HEK293 (cell line): ENCODE results near the gene SLC12A4.

Experiments
- CTCF ChIA-PET: fragments of 350-600 bp; formaldehyde crosslinking; extraction: SDS; loops from one replicate; lab custom pipeline; 2021; ENCODE audit warnings: antibody characterized with exemption; lab: Yijun Ruan, JAX
- POLR2A ChIA-PET: fragments of 300-600 bp; formaldehyde crosslinking; extraction: SDS; loops from one replicate; lab custom pipeline; 2020; ENCODE audit warnings: antibody characterized with exemption, inconsistent platforms; lab: Yijun Ruan, JAX
- H3K27ac ChIP-seq: fragments of 200-500 bp; sonication (Bioruptor generic); 2 replicates; pipeline ENCODE4 v1.5.1; 2014; ENCODE audit warnings: low read depth, low read length, control low read depth, inconsistent platforms; ENCODE audit errors: extremely low read depth
- H3K36me3 ChIP-seq, 2 experiments: fragments of 200-500 bp in 1 of 2; sonication (Bioruptor generic) in 1 of 2; 1 replicate in 1 of 2; 2 replicates in 1 of 2; pipeline ENCODE4 v1.5.1; 2014 to 2017; ENCODE audit warnings: inconsistent platforms in 2 of 2, low read length in 2 of 2; ENCODE audit not compliant: control insufficient read depth in 2 of 2, insufficient read depth in 1 of 2
- H3K4me1 ChIP-seq: fragments of 200-500 bp; sonication (Bioruptor generic); 2 replicates; pipeline ENCODE4 v1.5.1; 2014; ENCODE audit warnings: mild to moderate bottlenecking, low read length, inconsistent platforms; ENCODE audit not compliant: control insufficient read depth, insufficient read depth
- H3K4me3 ChIP-seq: 2 replicates; pipeline ENCODE4 v1.5.1; 2011; ENCODE audit warnings: low read depth, mild to moderate bottlenecking, control low read depth, low read length, moderate library complexity
- H3K9me3 ChIP-seq: fragments of 200-500 bp; sonication (Bioruptor generic); 2 replicates; pipeline ENCODE4 v1.5.1; 2014; ENCODE audit warnings: low read depth, low read length, inconsistent platforms; ENCODE audit not compliant: control insufficient read depth, insufficient read depth
- KLF7 ChIP-seq: fragments of 450-650 bp; formaldehyde crosslinking; IDR thresholded peaks from 2 replicates; pipeline ENCODE4 v1.5.1; 2016; ENCODE audit warnings: missing biosample characterization, missing genetic modification characterization, borderline replicate concordance
- MEIS1 ChIP-seq: sonication (generic); formaldehyde crosslinking; IDR thresholded peaks from 2 replicates; pipeline ENCODE4 v1.8.1; 2022; ENCODE audit warnings: missing genetic modification reagents, mild to moderate bottlenecking, borderline replicate concordance
- REPIN1 ChIP-seq: fragments of 450-650 bp; formaldehyde crosslinking; IDR thresholded peaks from 2 replicates; pipeline ENCODE4 v1.5.1; 2017; ENCODE audit warnings: missing biosample characterization, missing genetic modification characterization, low read depth
- ZBTB21 ChIP-seq: fragments of 450-650 bp; formaldehyde crosslinking; IDR thresholded peaks from 2 replicates; pipeline ENCODE4 v1.5.1; 2017; ENCODE audit warnings: missing biosample characterization, missing genetic modification characterization
- ZNF274 ChIP-seq, 2 experiments: fragments of 200-500 bp in 1 of 2; fragments of 450-650 bp in 1 of 2; sonication (Bioruptor generic) in 1 of 2; formaldehyde crosslinking in 1 of 2; IDR thresholded peaks; 2 replicates each; pipeline versions ENCODE4 v1.5.1 to v1.6.1; 2014 to 2016; ENCODE audit warnings: borderline replicate concordance in 1 of 2, inconsistent platforms in 1 of 2, low read length in 1 of 2, missing biosample characterization in 1 of 2, missing genetic modification characterization in 1 of 2
- ZNF350 ChIP-seq: fragments of 450-650 bp; formaldehyde crosslinking; IDR thresholded peaks from 2 replicates; pipeline ENCODE4 v1.5.0; 2017; ENCODE audit warnings: missing biosample characterization, mild to moderate bottlenecking, missing genetic modification characterization
- ZNF423 ChIP-seq: fragments of 450-650 bp; formaldehyde crosslinking; IDR thresholded peaks from 2 replicates; pipeline ENCODE4 v1.5.1; 2016; ENCODE audit warnings: missing biosample characterization, missing genetic modification characterization
- ZNF501 ChIP-seq: fragments of 450-650 bp; formaldehyde crosslinking; IDR thresholded peaks from 2 replicates; pipeline ENCODE4 v1.5.1; 2016; ENCODE audit warnings: missing biosample characterization, missing genetic modification characterization
- ZNF558 ChIP-seq: fragments of 450-650 bp; formaldehyde crosslinking; IDR thresholded peaks from 2 replicates; pipeline ENCODE4 v1.5.1; 2016; ENCODE audit warnings: missing biosample characterization, missing genetic modification characterization
- ZNF629 ChIP-seq: fragments of 450-650 bp; formaldehyde crosslinking; IDR thresholded peaks from 2 replicates; pipeline ENCODE4 v1.5.1; 2017; ENCODE audit warnings: missing biosample characterization, missing genetic modification characterization
- ZNF776 ChIP-seq: fragments of 450-650 bp; formaldehyde crosslinking; IDR thresholded peaks from 2 replicates; pipeline ENCODE4 v1.5.0; 2017; ENCODE audit warnings: missing biosample characterization, missing genetic modification characterization, borderline replicate concordance
- ZSCAN30 ChIP-seq: fragments of 450-650 bp; IDR thresholded peaks from 2 replicates; pipeline ENCODE4 v1.5.1; 2018; ENCODE audit warnings: missing biosample characterization, mild to moderate bottlenecking, missing genetic modification characterization, moderate library complexity
- TF ChIP-seq, protein P1 (sequence below): fragments of 450-650 bp; formaldehyde crosslinking; IDR thresholded peaks from 2 replicates; pipeline ENCODE4 v1.5.1; 2016; ENCODE audit warnings: missing biosample characterization, missing genetic modification characterization
- TF ChIP-seq, protein P2 (sequence below): fragments of 450-650 bp; formaldehyde crosslinking; IDR thresholded peaks from 2 replicates; pipeline ENCODE4 v1.5.1; 2017; ENCODE audit warnings: missing biosample characterization, missing genetic modification characterization
- TF ChIP-seq, protein P3 (sequence below): fragments of 450-650 bp; formaldehyde crosslinking; IDR thresholded peaks from 2 replicates; pipeline ENCODE4 v1.5.1; 2016; ENCODE audit warnings: missing biosample characterization, missing genetic modification characterization
- TF ChIP-seq, protein P4 (sequence below): fragments of 450-650 bp; formaldehyde crosslinking; IDR thresholded peaks from 2 replicates; pipeline ENCODE4 v1.5.1; 2016; ENCODE audit warnings: missing biosample characterization, missing genetic modification characterization
- TF ChIP-seq, protein P5 (sequence below): fragments of 450-650 bp; formaldehyde crosslinking; IDR thresholded peaks from 2 replicates; pipeline ENCODE4 v1.5.1; 2016; ENCODE audit warnings: missing biosample characterization, missing genetic modification characterization
- TF ChIP-seq, protein P6 (sequence below): fragments of 450-650 bp; formaldehyde crosslinking; IDR thresholded peaks from 2 replicates; pipeline ENCODE4; 2016; ENCODE audit warnings: missing biosample characterization, missing genetic modification characterization
- TF ChIP-seq, protein P7 (sequence below): fragments of 450-650 bp; IDR thresholded peaks from 2 replicates; pipeline ENCODE4 v1.5.1; 2018; ENCODE audit warnings: missing biosample characterization, mild to moderate bottlenecking, missing genetic modification characterization

The SLC12A4 gene

DNA sequence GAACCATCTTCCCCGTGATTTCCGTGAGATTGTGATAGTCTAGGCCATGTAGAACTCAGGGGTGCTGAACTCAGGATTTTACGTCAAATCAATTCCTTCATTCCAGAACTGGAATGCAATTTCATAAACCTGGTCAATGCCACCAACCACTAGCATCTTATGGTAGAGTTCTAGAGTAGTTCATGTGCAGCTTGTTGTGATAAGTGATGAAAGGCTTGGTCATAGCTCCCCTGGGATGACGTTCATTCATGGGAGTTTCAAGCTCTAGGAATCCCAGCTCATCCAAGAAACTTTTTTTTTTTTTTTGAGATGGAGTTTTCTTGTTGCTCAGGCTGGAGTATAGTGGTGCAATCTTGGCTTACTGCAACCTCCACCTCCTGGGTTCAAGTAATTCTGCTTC, 34.6 kb upstream of the SLC12A4 start:
- Histone ChIP-seq H3K27ac (no peak overlapping the region), H3K36me3 (no peaks in the 10 kb centered on the region), H3K4me1 (no peaks in the 10 kb centered on the region), H3K4me3 (no peak overlapping the region), H3K9me3 (no peaks in the 10 kb centered on the region)
- POLR2A ChIA-PET: interaction anchor here (0.6 to 1.1 kb wide), 3 partner anchors 19 to 308 kb away, joined by 3 read pairs; partner anchors contain the start of genes DDX28, DUS2, PRMT7 and SLC7A6OS
- CTCF ChIA-PET: interaction anchor here (0.6 to 1.5 kb wide), 5 partner anchors 9 to 359 kb away, joined by 4 to 7 read pairs (median 6); no protein-coding TSS in a partner anchor
- TF ChIP-seq ZBTB21: peak; percentile 19; the same call in 1 of the 2 replicates
- TF ChIP-seq, protein P1, sequence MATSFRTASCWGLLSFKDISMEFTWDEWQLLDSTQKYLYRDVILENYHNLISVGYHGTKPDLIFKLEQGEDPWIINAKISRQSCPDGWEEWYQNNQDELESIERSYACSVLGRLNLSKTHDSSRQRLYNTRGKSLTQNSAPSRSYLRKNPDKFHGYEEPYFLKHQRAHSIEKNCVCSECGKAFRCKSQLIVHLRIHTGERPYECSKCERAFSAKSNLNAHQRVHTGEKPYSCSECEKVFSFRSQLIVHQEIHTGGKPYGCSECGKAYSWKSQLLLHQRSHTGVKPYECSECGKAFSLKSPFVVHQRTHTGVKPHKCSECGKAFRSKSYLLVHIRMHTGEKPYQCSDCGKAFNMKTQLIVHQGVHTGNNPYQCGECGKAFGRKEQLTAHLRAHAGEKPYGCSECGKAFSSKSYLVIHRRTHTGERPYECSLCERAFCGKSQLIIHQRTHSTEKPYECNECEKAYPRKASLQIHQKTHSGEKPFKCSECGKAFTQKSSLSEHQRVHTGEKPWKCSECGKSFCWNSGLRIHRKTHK (tag by site-specific recombination): no peak

DNA sequence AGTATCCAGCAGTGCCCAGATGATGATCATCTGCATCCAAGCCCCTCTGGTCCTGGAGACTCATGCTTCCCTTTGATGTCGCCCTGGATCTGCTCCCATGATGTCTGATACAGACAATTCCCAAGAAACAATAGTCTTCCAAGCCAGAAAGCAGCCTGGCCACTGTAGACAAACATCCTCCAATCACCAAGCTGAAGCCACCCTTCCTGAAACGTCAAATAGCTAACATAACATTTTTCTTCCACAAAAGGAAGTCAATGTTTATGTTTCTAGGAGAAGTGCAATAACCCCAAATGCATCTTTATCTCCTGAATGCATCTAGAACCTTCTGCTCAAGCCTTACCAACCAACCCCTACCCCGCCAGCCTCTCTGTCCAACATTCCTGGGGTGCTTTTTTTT, 32.0 kb upstream of the SLC12A4 start:
- TF ChIP-seq ZNF423 (tag by site-specific recombination): no peak
- TF ChIP-seq, protein P2, sequence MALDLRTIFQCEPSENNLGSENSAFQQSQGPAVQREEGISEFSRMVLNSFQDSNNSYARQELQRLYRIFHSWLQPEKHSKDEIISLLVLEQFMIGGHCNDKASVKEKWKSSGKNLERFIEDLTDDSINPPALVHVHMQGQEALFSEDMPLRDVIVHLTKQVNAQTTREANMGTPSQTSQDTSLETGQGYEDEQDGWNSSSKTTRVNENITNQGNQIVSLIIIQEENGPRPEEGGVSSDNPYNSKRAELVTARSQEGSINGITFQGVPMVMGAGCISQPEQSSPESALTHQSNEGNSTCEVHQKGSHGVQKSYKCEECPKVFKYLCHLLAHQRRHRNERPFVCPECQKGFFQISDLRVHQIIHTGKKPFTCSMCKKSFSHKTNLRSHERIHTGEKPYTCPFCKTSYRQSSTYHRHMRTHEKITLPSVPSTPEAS: no peak
- TF ChIP-seq, protein P3, sequence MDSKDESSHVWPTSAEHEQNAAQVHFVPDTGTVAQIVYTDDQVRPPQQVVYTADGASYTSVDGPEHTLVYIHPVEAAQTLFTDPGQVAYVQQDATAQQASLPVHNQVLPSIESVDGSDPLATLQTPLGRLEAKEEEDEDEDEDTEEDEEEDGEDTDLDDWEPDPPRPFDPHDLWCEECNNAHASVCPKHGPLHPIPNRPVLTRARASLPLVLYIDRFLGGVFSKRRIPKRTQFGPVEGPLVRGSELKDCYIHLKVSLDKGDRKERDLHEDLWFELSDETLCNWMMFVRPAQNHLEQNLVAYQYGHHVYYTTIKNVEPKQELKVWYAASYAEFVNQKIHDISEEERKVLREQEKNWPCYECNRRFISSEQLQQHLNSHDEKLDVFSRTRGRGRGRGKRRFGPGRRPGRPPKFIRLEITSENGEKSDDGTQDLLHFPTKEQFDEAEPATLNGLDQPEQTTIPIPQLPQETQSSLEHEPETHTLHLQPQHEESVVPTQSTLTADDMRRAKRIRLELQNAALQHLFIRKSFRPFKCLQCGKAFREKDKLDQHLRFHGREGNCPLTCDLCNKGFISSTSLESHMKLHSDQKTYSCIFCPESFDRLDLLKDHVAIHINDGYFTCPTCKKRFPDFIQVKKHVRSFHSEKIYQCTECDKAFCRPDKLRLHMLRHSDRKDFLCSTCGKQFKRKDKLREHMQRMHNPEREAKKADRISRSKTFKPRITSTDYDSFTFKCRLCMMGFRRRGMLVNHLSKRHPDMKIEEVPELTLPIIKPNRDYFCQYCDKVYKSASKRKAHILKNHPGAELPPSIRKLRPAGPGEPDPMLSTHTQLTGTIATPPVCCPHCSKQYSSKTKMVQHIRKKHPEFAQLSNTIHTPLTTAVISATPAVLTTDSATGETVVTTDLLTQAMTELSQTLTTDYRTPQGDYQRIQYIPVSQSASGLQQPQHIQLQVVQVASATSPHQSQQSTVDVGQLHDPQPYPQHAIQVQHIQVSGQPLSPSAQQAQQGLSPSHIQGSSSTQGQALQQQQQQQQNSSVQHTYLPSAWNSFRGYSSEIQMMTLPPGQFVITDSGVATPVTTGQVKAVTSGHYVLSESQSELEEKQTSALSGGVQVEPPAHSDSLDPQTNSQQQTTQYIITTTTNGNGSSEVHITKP: no peak
- TF ChIP-seq MEIS1 (CRISPR knock-in tag): no peak
- TF ChIP-seq, protein P4, sequence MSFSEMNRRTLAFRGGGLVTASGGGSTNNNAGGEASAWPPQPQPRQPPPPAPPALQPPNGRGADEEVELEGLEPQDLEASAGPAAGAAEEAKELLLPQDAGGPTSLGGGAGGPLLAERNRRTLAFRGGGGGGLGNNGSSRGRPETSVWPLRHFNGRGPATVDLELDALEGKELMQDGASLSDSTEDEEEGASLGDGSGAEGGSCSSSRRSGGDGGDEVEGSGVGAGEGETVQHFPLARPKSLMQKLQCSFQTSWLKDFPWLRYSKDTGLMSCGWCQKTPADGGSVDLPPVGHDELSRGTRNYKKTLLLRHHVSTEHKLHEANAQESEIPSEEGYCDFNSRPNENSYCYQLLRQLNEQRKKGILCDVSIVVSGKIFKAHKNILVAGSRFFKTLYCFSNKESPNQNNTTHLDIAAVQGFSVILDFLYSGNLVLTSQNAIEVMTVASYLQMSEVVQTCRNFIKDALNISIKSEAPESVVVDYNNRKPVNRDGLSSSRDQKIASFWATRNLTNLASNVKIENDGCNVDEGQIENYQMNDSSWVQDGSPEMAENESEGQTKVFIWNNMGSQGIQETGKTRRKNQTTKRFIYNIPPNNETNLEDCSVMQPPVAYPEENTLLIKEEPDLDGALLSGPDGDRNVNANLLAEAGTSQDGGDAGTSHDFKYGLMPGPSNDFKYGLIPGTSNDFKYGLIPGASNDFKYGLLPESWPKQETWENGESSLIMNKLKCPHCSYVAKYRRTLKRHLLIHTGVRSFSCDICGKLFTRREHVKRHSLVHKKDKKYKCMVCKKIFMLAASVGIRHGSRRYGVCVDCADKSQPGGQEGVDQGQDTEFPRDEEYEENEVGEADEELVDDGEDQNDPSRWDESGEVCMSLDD (tag by site-specific recombination): no peak
- no peak for TF ChIP-seq ZNF776
- TF ChIP-seq, protein P5, sequence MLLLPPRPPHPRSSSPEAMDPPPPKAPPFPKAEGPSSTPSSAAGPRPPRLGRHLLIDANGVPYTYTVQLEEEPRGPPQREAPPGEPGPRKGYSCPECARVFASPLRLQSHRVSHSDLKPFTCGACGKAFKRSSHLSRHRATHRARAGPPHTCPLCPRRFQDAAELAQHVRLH (tag by site-specific recombination): no peak
- no peak for TF ChIP-seq ZNF274 (IDR thresholded peaks at IDR 0.05; ENCODE audit: low read length)
- TF ChIP-seq ZNF274 (tag by site-specific recombination; IDR thresholded peaks at IDR 0.05; ENCODE audit: borderline replicate concordance): no peak
- TF ChIP-seq KLF7: no peak
- no peak for TF ChIP-seq REPIN1 (tag by site-specific recombination)
- TF ChIP-seq, protein P6, sequence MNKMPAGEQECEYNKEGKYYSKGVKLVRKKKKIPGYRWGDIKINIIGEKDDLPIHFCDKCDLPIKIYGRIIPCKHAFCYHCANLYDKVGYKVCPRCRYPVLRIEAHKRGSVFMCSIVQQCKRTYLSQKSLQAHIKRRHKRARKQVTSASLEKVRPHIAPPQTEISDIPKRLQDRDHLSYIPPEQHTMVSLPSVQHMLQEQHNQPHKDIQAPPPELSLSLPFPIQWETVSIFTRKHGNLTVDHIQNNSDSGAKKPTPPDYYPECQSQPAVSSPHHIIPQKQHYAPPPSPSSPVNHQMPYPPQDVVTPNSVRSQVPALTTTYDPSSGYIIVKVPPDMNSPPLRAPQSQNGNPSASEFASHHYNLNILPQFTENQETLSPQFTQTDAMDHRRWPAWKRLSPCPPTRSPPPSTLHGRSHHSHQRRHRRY (tag by site-specific recombination): no peak
- no peak for TF ChIP-seq ZSCAN30
- TF ChIP-seq ZNF558 (tag by site-specific recombination): no peak
- TF ChIP-seq, protein P7, sequence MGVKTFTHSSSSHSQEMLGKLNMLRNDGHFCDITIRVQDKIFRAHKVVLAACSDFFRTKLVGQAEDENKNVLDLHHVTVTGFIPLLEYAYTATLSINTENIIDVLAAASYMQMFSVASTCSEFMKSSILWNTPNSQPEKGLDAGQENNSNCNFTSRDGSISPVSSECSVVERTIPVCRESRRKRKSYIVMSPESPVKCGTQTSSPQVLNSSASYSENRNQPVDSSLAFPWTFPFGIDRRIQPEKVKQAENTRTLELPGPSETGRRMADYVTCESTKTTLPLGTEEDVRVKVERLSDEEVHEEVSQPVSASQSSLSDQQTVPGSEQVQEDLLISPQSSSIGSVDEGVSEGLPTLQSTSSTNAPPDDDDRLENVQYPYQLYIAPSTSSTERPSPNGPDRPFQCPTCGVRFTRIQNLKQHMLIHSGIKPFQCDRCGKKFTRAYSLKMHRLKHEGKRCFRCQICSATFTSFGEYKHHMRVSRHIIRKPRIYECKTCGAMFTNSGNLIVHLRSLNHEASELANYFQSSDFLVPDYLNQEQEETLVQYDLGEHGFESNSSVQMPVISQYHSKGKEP (tag by site-specific recombination): no peak
- TF ChIP-seq ZNF501 (tag by site-specific recombination): no peak
- TF ChIP-seq ZNF350: no peak
- TF ChIP-seq ZNF629: no peak
- Histone ChIP-seq H3K4me1 (no peaks in the 10 kb centered on the region), H3K9me3 (no peaks in the 10 kb centered on the region), H3K4me3 (no peak overlapping the region), H3K27ac (no peak overlapping the region), H3K36me3 (no peaks in the 10 kb centered on the region)
- ChIA-PET POLR2A (interaction anchor here (1.4 kb wide), 1 partner anchor 18 kb away, joined by 4 read pairs; no protein-coding TSS in a partner anchor), CTCF (no interaction called here)
